HFFc6 (cell line): ENCODE data around the gene KXD1. TPM values are rescaled to one million over a fixed set of nuclear protein-coding genes. Genes with fewer than 3 reads are reported as not detected.
"Not testable (repeated sequence)": the region's sequence is repeated elsewhere in the genome, so short reads cannot be mapped to it uniquely, and the experiment has no call there.

Experiments
- DNase-seq: peaks from one replicate; pipeline ENCODE4 v3.0.0-alpha.2; 2018
- H3K27ac Mint-ChIP-seq: 2 replicates; pipeline ENCODE4 v1.8.0; 2020; ENCODE audit warnings: mild to moderate bottlenecking, mixed read lengths
- H3K27me3 Mint-ChIP-seq: 2 replicates; pipeline ENCODE4 v1.8.0; 2021; ENCODE audit warnings: mild to moderate bottlenecking, moderate library complexity, mixed read lengths; ENCODE audit not compliant: insufficient read depth
- H3K36me3 Mint-ChIP-seq: 2 replicates; pipeline ENCODE4 v1.8.0; 2021; ENCODE audit warnings: low read depth, mixed read lengths
- H3K4me1 Mint-ChIP-seq: 2 replicates; pipeline ENCODE4 v1.8.0; 2020; ENCODE audit warnings: low read depth, mixed read lengths
- H3K4me3 Mint-ChIP-seq: 2 replicates; pipeline ENCODE4 v1.8.0; 2020; ENCODE audit warnings: mild to moderate bottlenecking, moderate library complexity, mixed read lengths
- H3K9me3 Mint-ChIP-seq: 2 replicates; pipeline ENCODE4 v1.8.0; 2020; ENCODE audit warnings: mild to moderate bottlenecking, mixed read lengths
- CTCF ChIP-seq: fragments of 200-600 bp; sonication (generic); IDR thresholded peaks from 2 replicates; pipeline ENCODE4 v1.5.0; 2021; ENCODE audit warnings: antibody characterized with exemption, mild to moderate bottlenecking
- total RNA-seq, 6 experiments: library from RNA; stranded (reverse); fragmentation: NEBNext Ultra II Directional; extraction: Animal tissue kit (Norgen Biotek cat#: 25700); gene quantifications; 2 replicates in 1 of 6; 3 replicates in 5 of 6; pipeline ENCODE4 v1.2.3, GENCODE V29; 2021

Gene KXD1
- total RNA-seq, 6 experiments from 2014 or later, result 109 to 123 (median 115) TPM

- Mint-ChIP-seq H3K4me1 (peaks cover 23% of the 10 kb centered on the region), H3K27ac (peak within 1 kb of the TSS; percentile 97), H3K9me3 (no peaks in the 10 kb centered on the region), H3K4me3 (peak within 1 kb of the TSS; percentile 92), H3K27me3 (peaks cover 2% of the 10 kb centered on the region; the same call in 1 of the 2 replicates), H3K36me3 (peaks cover 7% of the 10 kb centered on the region)
- peak; percentile 8 for TF ChIP-seq CTCF
- no peak for DNase-seq
These were observed 36.0 kb upstream of the KXD1 start, which contains the start of gene ELL for GRCh38 chr19:18521692-18522123. Gene ELL, minus strand, starts transcription at chr19:18522070. Its CDS starts 15 bp downstream, at chr19:18522055.

DNA sequence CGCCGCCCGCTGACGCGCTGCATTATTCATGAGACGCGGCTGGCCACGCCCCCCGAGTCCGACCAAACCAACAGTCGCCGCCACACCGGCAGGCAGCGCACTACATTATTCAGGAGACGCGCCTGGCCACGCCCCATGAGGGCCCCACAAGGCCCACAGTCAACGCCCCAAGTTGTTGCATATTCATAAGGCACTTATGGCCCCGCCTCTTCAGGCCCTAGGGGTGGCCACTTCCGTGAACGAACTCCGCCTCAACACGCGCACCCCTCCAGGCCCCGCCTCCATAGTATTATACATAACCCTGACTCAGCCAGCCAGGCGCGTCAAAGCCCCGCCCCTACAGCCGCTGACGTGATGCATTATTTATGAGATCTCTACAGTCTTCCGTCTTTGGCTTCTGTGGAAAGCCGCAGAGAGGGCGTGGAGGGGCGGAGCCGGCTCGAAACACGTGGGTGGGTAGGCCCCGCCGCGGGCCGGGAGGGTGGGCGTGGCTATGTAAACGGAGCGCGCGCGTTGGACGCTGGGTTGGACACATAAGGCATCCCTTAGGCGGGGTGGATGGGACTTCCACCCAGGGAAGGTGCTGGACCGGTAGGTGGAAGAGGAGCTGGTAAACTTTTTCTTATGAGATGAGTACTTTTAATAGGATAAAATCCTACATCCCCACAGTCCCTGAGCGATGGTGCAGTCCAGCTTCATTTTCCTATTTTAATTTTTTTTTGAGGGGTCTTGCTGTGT is 35.4 kb upstream of the KXD1 start:
- peak; percentile 100 for DNase-seq
- TF ChIP-seq CTCF, result no peak; the same call in 1 of the 2 replicates
- Mint-ChIP-seq H3K9me3 (no peaks in the 10 kb centered on the region), H3K27me3 (peaks cover 2% of the 10 kb centered on the region; the same call in 1 of the 2 replicates), H3K36me3 (peaks cover 7% of the 10 kb centered on the region), H3K4me1 (peaks cover 19% of the 10 kb centered on the region), H3K27ac (peak overlapping the region; percentile 95), H3K4me3 (peak overlapping the region; percentile 92)

- not testable (repeated sequence) for DNase-seq, H3K27me3 Mint-ChIP-seq, H3K9me3 Mint-ChIP-seq, H3K36me3 Mint-ChIP-seq
- H3K4me3 Mint-ChIP-seq, result peak overlapping the region; percentile 65
- H3K27ac Mint-ChIP-seq, result peak overlapping the region; percentile 95
- peaks cover 19% of the 10 kb centered on the region for H3K4me1 Mint-ChIP-seq
These were observed 34.7 kb upstream of the KXD1 start for GRCh38 chr19:18522862-18523440.

- no peak for TF ChIP-seq CTCF
- no peak overlapping the region for H3K27ac Mint-ChIP-seq
- H3K36me3 Mint-ChIP-seq, result peaks cover 7% of the 10 kb centered on the region
- H3K9me3 Mint-ChIP-seq, result no peaks in the 10 kb centered on the region
- no peak for DNase-seq
- peaks cover 18% of the 10 kb centered on the region for H3K4me1 Mint-ChIP-seq
- H3K4me3 Mint-ChIP-seq, result no peak overlapping the region
- H3K27me3 Mint-ChIP-seq, result peaks cover 2% of the 10 kb centered on the region; the same call in 1 of the 2 replicates
These were observed 33.8 kb upstream of the KXD1 start for GRCh38 chr19:18523841-18524240.

DNA sequence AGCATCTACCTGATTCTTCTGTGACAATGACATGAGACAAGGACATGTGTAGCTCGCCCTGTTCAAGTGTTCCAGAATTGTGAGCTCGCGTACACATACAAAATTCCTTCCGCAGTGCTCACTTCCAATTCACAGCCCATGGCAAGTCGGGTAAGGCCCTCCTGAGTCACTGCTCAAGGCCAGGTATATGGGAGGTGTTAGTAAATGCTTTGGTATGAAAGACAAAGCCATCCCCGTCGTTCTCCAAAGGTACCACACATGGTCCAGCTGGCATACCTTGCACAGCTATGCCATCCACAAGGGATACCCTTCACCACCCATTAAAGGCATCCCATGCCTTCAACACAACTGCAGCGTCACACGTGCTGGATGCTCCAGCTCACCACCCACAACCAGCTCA is 31.4 kb upstream of the KXD1 start:
- Mint-ChIP-seq H3K9me3 (no peaks in the 10 kb centered on the region), H3K36me3 (peaks cover 2% of the 10 kb centered on the region; the same call in 1 of the 2 replicates), H3K4me3 (no peak overlapping the region), H3K4me1 (peaks cover 5% of the 10 kb centered on the region; the same call in 1 of the 2 replicates), H3K27me3 (no peaks in the 10 kb centered on the region), H3K27ac (no peak overlapping the region)
- no peak for TF ChIP-seq CTCF
- no peak for DNase-seq

DNA sequence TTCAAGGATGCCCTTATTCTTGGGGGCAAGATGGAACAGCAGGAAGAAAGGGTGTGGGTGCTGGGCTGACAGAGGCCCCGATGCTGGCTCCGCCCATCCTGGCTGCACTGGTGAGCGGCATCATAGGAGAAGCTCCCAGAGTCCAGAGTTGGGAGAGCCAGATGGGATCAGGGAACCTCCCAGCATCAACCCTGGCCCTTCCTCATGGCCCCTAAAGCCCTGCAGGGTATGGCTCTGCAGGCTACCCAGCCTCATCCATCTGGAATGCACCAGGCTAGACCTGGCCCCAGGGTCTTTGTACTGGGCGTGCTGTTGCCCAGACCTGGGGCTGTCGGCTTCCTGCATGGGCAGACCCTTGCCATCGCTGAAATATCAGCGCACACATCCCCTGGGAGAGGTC is 27.9 kb upstream of the KXD1 start:
- Mint-ChIP-seq H3K36me3 (peaks cover 11% of the 10 kb centered on the region; the same call in 1 of the 2 replicates), H3K27me3 (no peaks in the 10 kb centered on the region; the same call in 1 of the 2 replicates), H3K4me3 (no peak overlapping the region), H3K9me3 (no peaks in the 10 kb centered on the region), H3K27ac (no peak overlapping the region; the same call in 1 of the 2 replicates), H3K4me1 (peaks cover 5% of the 10 kb centered on the region; the same call in 1 of the 2 replicates)
- no peak for DNase-seq
- no peak for TF ChIP-seq CTCF
